ENCODE data around the gene RAB37. TPM values are rescaled to one million over a fixed set of nuclear protein-coding genes. Genes with fewer than 3 reads are reported as not detected.

The RAB37 gene
- total RNA-seq, 4 donors from 2014 or later: 1.2 to 5.1 (median 2.0) TPM

- no peaks in the 10 kb centered on the region for H3K27me3 ChIP-seq
- TF ChIP-seq POLR2A (IDR thresholded peaks at IDR 0.05) (peak; percentile 25 to 52), POLR2AphosphoS5 (IDR thresholded peaks at IDR 0.05) (peak; percentile 84), EP300 (IDR thresholded peaks at IDR 0.05) (no peak), CTCF (IDR thresholded peaks at IDR 0.05) (peak in 2 of 4 experiments; percentile 17 to 18)
- peak within 1 kb of the TSS; percentile 31 to 82 (median 79) for H3K27ac ChIP-seq
- H3K4me1 ChIP-seq: peaks cover 3 to 36% (median 13%) of the 10 kb centered on the region in 3 donors
- no peaks in the 10 kb centered on the region for H3K9me3 ChIP-seq
- 0 to 4% methylated on average over 2 to 7 of the region's 64 CpGs for WGBS, 2 donors (ENCODE audit: low coverage in 1 of 2)
- ATAC-seq: peak; percentile 97
- peaks cover 0 to 50% of the 10 kb centered on the region in 2 donors for H3K36me3 ChIP-seq
- H3K4me3 ChIP-seq: peak within 1 kb of the TSS; percentile 94 to 97
Measured at GRCh38 chr17:74776044-74776962, 39.2 kb downstream of the RAB37 start, which contains the start of gene NAT9. Gene NAT9 (minus strand): TSS chr17:74776345. CDS start chr17:74775698, 647 bp downstream.

GRCh38 chr17:74776990-74777389 is 39.9 kb downstream of the RAB37 start:
- no peak for ATAC-seq
- Histone ChIP-seq H3K4me1 (peaks cover 3 to 36% (median 13%) of the 10 kb centered on the region in 3 donors), H3K9me3 (no peaks in the 10 kb centered on the region), H3K36me3 (peaks cover 0 to 50% of the 10 kb centered on the region in 2 donors), H3K27me3 (no peaks in the 10 kb centered on the region), H3K4me3 (peak overlapping the region; percentile 94 to 97), H3K27ac (peak overlapping the region in 3 of 4 donors; percentile 77 to 82 (median 81))
- WGBS, 2 donors (ENCODE audit: low coverage in 1 of 2): 20 to 35% methylated on average over 3 to 10 of the region's 10 CpGs
- TF ChIP-seq CTCF (IDR thresholded peaks at IDR 0.05) (no peak), POLR2A (IDR thresholded peaks at IDR 0.05) (no peak), EP300 (IDR thresholded peaks at IDR 0.05) (no peak), POLR2AphosphoS5 (IDR thresholded peaks at IDR 0.05) (no peak)

- peaks cover 3 to 36% (median 13%) of the 10 kb centered on the region in 3 donors for H3K4me1 ChIP-seq
- ATAC-seq: no peak
- H3K27me3 ChIP-seq: no peaks in the 10 kb centered on the region
- TF ChIP-seq POLR2A (IDR thresholded peaks at IDR 0.05): no peak
- no peak for TF ChIP-seq POLR2AphosphoS5 (IDR thresholded peaks at IDR 0.05)
- no peak overlapping the region for H3K27ac ChIP-seq
- WGBS, 2 donors (ENCODE audit: low coverage in 1 of 2): 56 to 84% methylated on average over 3 to 6 of the region's 6 CpGs
- no peaks in the 10 kb centered on the region for H3K9me3 ChIP-seq
- H3K4me3 ChIP-seq: no peak overlapping the region
- H3K36me3 ChIP-seq: peaks cover 0 to 49% of the 10 kb centered on the region in 2 donors
Measured at GRCh38 chr17:74777901-74778515, 41.0 kb downstream of the RAB37 start.

GRCh38 chr17:74778960-74779359 is 41.9 kb downstream of the RAB37 start:
- Histone ChIP-seq H3K27me3 (no peaks in the 10 kb centered on the region), H3K9me3 (no peaks in the 10 kb centered on the region), H3K36me3 (peaks cover 0 to 41% of the 10 kb centered on the region in 2 donors), H3K4me1 (peaks cover 3 to 32% (median 13%) of the 10 kb centered on the region in 3 donors), H3K4me3 (no peak overlapping the region), H3K27ac (peak overlapping the region in 1 of 4 donors; percentile 43)
- no peak for ATAC-seq
- no peak for TF ChIP-seq POLR2AphosphoS5 (IDR thresholded peaks at IDR 0.05)
- no peak for TF ChIP-seq EP300 (IDR thresholded peaks at IDR 0.05)
- TF ChIP-seq CTCF (IDR thresholded peaks at IDR 0.05): no peak
- TF ChIP-seq POLR2A (IDR thresholded peaks at IDR 0.05): no peak
- whole genome bisulfite sequencing, 2 donors (ENCODE audit: low coverage in 1 of 2): 56 to 77% methylated on average over 4 to 5 of the region's 5 CpGs

GRCh38 chr17:74779501-74779900 is 42.4 kb downstream of the RAB37 start:
- H3K4me1 ChIP-seq: peaks cover 3 to 26% (median 13%) of the 10 kb centered on the region in 3 donors
- H3K27me3 ChIP-seq: no peaks in the 10 kb centered on the region
- ATAC-seq: no peak
- H3K4me3 ChIP-seq: no peak overlapping the region
- no peaks in the 10 kb centered on the region for H3K9me3 ChIP-seq
- TF ChIP-seq POLR2A (IDR thresholded peaks at IDR 0.05): no peak
- no peak for TF ChIP-seq EP300 (IDR thresholded peaks at IDR 0.05)
- no peak for TF ChIP-seq CTCF (IDR thresholded peaks at IDR 0.05)
- no peak for TF ChIP-seq POLR2AphosphoS5 (IDR thresholded peaks at IDR 0.05)
- WGBS, 2 donors (ENCODE audit: low coverage in 1 of 2): 94% methylated on average over 6 of the region's 8 CpGs; no CpG with 5 or more reads in 1 of the 2 donors
- H3K27ac ChIP-seq: peak overlapping the region in 3 of 4 donors; percentile 8 to 43 (median 41)
- H3K36me3 ChIP-seq: peaks cover 0 to 40% of the 10 kb centered on the region in 2 donors
